Osteocyte (in vitro differentiated cells): ENCODE data around the gene ESPL1. TPM values are rescaled to one million over a fixed set of nuclear protein-coding genes. Genes with fewer than 3 reads are reported as not detected.
A peak's percentile ranks its signal among the peaks of the same experiment; 100 is the strongest.

Experiments
- DNase-seq: peaks from one replicate; pipeline ENCODE4 v3.0.0; 2021; ENCODE audit warnings: mixed read lengths; ENCODE audit not compliant: unreplicated experiment; ENCODE audit errors: extremely low spot score
- H3K27ac Mint-ChIP-seq: one replicate; pipeline ENCODE4 v1.8.0; 2021; ENCODE audit warnings: mild to moderate bottlenecking, mixed read lengths; ENCODE audit not compliant: unreplicated experiment
- H3K27me3 Mint-ChIP-seq: one replicate; pipeline ENCODE4 v1.8.0; 2021; ENCODE audit warnings: mixed read lengths; ENCODE audit not compliant: unreplicated experiment
- H3K36me3 Mint-ChIP-seq: one replicate; pipeline ENCODE4 v1.8.0; 2021; ENCODE audit warnings: mixed read lengths; ENCODE audit not compliant: unreplicated experiment
- H3K4me1 Mint-ChIP-seq: one replicate; pipeline ENCODE4 v1.8.0; 2021; ENCODE audit warnings: mixed read lengths; ENCODE audit not compliant: unreplicated experiment
- H3K4me3 Mint-ChIP-seq: one replicate; pipeline ENCODE4 v1.8.0; 2021; ENCODE audit warnings: mild to moderate bottlenecking, moderate library complexity, mixed read lengths; ENCODE audit not compliant: unreplicated experiment
- H3K9me3 Mint-ChIP-seq: one replicate; pipeline ENCODE4 v1.8.0; 2021; ENCODE audit warnings: mixed read lengths; ENCODE audit not compliant: unreplicated experiment
- CTCF ChIP-seq: fragments of 200-600 bp; sonication (generic); IDR thresholded peaks from 2 replicates; pipeline ENCODE4 v1.5.0; 2021; ENCODE audit warnings: antibody characterized with exemption, mild to moderate bottlenecking, moderate library complexity
- total RNA-seq: library from RNA; stranded (reverse); gene quantifications from 2 replicates; pipeline ENCODE4 v1.2.1, GENCODE V29; 2021

ESPL1 gene
- total RNA-seq, 1 donor from 2014 or later, result 7.6 TPM

DNA sequence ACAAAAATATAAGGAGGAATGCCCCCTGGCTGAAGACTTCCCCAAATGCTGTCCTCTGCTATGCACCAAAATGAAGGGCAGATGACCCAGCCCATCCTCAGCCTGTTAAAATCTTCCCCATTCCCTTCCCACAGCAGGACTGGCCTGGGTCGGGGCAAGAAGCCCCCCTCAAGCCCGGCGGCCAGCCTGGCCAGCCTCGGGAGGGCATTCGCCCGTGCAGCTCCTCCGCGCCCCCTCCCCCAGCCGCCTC, 36.5 kb upstream of the ESPL1 start:
- no peak for DNase-seq
- TF ChIP-seq CTCF, result no peak
- H3K4me3 Mint-ChIP-seq, result peak overlapping the region; percentile 74
- H3K27ac Mint-ChIP-seq, result peak overlapping the region; percentile 65
- peaks cover 4% of the 10 kb centered on the region for H3K36me3 Mint-ChIP-seq
- no peaks in the 10 kb centered on the region for H3K9me3 Mint-ChIP-seq
- peaks cover 2% of the 10 kb centered on the region for H3K27me3 Mint-ChIP-seq
- H3K4me1 Mint-ChIP-seq, result peaks cover 56% of the 10 kb centered on the region

DNA sequence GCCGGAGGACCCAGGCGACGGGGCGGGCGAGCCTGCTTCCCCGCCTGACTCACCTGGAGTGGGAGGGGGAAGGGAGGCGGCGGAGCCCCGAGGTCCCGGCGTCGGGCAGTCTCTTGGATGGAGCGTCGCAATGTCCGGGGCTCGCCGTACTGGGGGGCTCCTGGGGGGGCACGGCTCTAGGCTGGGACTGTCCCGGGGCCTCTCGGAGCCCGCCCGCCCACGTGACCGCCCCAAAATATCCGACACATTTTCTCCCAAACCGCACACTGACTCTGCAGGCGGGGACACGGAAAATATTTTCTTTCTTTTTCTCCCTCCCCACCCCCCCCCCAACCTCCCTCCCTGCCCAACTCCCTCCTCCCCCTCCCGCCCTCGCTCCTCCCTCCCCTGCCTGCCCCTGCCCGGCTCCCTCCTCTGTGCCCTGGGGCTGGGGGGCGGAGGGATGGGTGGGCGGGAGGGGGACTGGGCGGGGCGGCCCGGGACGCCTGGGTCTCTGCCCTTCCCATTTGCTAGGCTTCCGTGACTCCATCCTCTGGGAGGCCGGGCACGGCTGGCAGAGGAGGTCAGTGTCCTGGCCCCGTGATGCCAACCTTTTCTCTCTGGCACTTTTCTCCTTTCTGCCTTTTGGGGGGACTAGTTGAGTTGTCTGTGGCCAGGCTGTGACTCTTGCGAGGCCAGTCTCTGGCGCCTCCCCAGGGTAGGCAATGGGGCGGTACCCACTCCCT, 36.0 kb upstream of the ESPL1 start, which contains the start of gene RARG:
Gene RARG (minus strand): TSS at position 289 of the 725 bp plus-strand sequence. CDS start 4,664 bp downstream, outside the sequence.
- H3K36me3 Mint-ChIP-seq, result peaks cover under 1% of the 10 kb centered on the region
- H3K27me3 Mint-ChIP-seq, result peaks cover 5% of the 10 kb centered on the region
- peak within 1 kb of the TSS; percentile 83 for H3K4me3 Mint-ChIP-seq
- TF ChIP-seq CTCF, result no peak
- peak; percentile 91 for DNase-seq
- peaks cover 55% of the 10 kb centered on the region for H3K4me1 Mint-ChIP-seq
- H3K9me3 Mint-ChIP-seq, result no peaks in the 10 kb centered on the region
- H3K27ac Mint-ChIP-seq, result peak within 1 kb of the TSS; percentile 78

GRCh38 chr12:53232646-53233461, 35.2 kb upstream of the ESPL1 start:
- peak overlapping the region; percentile 78 for H3K27ac Mint-ChIP-seq
- H3K9me3 Mint-ChIP-seq, result no peaks in the 10 kb centered on the region
- peaks cover 9% of the 10 kb centered on the region for H3K27me3 Mint-ChIP-seq
- peaks cover 54% of the 10 kb centered on the region for H3K4me1 Mint-ChIP-seq
- no peak for TF ChIP-seq CTCF
- DNase-seq, result no peak
- no peaks in the 10 kb centered on the region for H3K36me3 Mint-ChIP-seq
- H3K4me3 Mint-ChIP-seq, result peak overlapping the region; percentile 83

- Mint-ChIP-seq H3K9me3 (no peaks in the 10 kb centered on the region), H3K27me3 (peaks cover 9% of the 10 kb centered on the region), H3K4me1 (peaks cover 51% of the 10 kb centered on the region), H3K4me3 (no peak overlapping the region), H3K27ac (peak overlapping the region; percentile 14), H3K36me3 (no peaks in the 10 kb centered on the region)
- no peak for DNase-seq
- no peak for TF ChIP-seq CTCF
Measured at GRCh38 chr12:53233671-53234121, 34.4 kb upstream of the ESPL1 start.

- TF ChIP-seq CTCF, result no peak
- no peak overlapping the region for H3K4me3 Mint-ChIP-seq
- no peaks in the 10 kb centered on the region for H3K9me3 Mint-ChIP-seq
- H3K27ac Mint-ChIP-seq, result no peak overlapping the region
- H3K36me3 Mint-ChIP-seq, result no peaks in the 10 kb centered on the region
- peaks cover 51% of the 10 kb centered on the region for H3K4me1 Mint-ChIP-seq
- peaks cover 9% of the 10 kb centered on the region for H3K27me3 Mint-ChIP-seq
- DNase-seq, result no peak
Measured at GRCh38 chr12:53234271-53234914, 33.7 kb upstream of the ESPL1 start.
